Trophoblast cell (in vitro differentiated cells and primary cell): ENCODE measurements around the gene THADA.

Experiments used
- DNase-seq, 2 donors: peaks; one replicate each; pipeline ENCODE4 v3.0.0-alpha.2; 2016
- H2AFZ ChIP-seq: 2 replicates; pipeline ENCODE4 v1.6.1; 2013; ENCODE audit warnings: low read length, moderate library complexity, mild to moderate bottlenecking; ENCODE audit not compliant: insufficient read depth, poor library complexity
- H2AK5ac ChIP-seq: 2 replicates; pipeline ENCODE4 v1.6.1; 2013; ENCODE audit warnings: mild to moderate bottlenecking, low read length
- H2BK120ac ChIP-seq: 2 replicates; pipeline ENCODE4 v1.6.1; 2013; ENCODE audit warnings: low read length, mild to moderate bottlenecking, moderate library complexity; ENCODE audit not compliant: insufficient read depth, poor library complexity
- H2BK12ac ChIP-seq: 2 replicates; pipeline ENCODE4 v1.6.1; 2013; ENCODE audit warnings: mild to moderate bottlenecking, low read length, moderate library complexity
- H2BK5ac ChIP-seq: 2 replicates; pipeline ENCODE4 v1.6.1; 2013; ENCODE audit warnings: low read length, low read depth, moderate library complexity, mild to moderate bottlenecking; ENCODE audit not compliant: poor library complexity
- H3K14ac ChIP-seq: 2 replicates; pipeline ENCODE4 v1.6.1; 2013; ENCODE audit warnings: mild to moderate bottlenecking, low read length
- H3K18ac ChIP-seq: 2 replicates; pipeline ENCODE4 v1.6.1; 2013; ENCODE audit warnings: mild to moderate bottlenecking, low read length
- H3K23ac ChIP-seq: 2 replicates; pipeline ENCODE4 v1.6.1; 2013; ENCODE audit warnings: low read length
- H3K27ac ChIP-seq: 2 replicates; pipeline ENCODE4 v1.5.1; 2013; ENCODE audit warnings: low read depth, mild to moderate bottlenecking, inconsistent platforms, low read length, moderate library complexity
- H3K27me3 ChIP-seq: 2 replicates; pipeline ENCODE4 v1.6.1; 2013; ENCODE audit warnings: inconsistent platforms, mild to moderate bottlenecking, low read length, moderate library complexity; ENCODE audit not compliant: insufficient read depth
- H3K36me3 ChIP-seq, 2 experiments: 1 replicate in 1 of 2; 2 replicates in 1 of 2; pipeline ENCODE4 v1.6.1; 2013; ENCODE audit warnings: low read length in 2 of 2, mild to moderate bottlenecking in 2 of 2, moderate library complexity in 1 of 2; ENCODE audit not compliant: insufficient read depth in 2 of 2, control insufficient read depth in 1 of 2
- H3K4ac ChIP-seq: 2 replicates; pipeline ENCODE4 v1.6.1; 2013; ENCODE audit warnings: low read depth, mild to moderate bottlenecking, low read length, moderate library complexity
- H3K4me1 ChIP-seq, 2 experiments: 1 replicate in 1 of 2; 2 replicates in 1 of 2; pipeline ENCODE4 v1.6.1; 2013; ENCODE audit warnings: low read length in 2 of 2, mild to moderate bottlenecking in 2 of 2, moderate library complexity in 1 of 2; ENCODE audit not compliant: insufficient read depth in 2 of 2, control insufficient read depth in 1 of 2
- H3K4me2 ChIP-seq: 2 replicates; pipeline ENCODE4 v1.6.1; 2013; ENCODE audit warnings: inconsistent platforms, mild to moderate bottlenecking, low read length, moderate library complexity
- H3K4me3 ChIP-seq: 2 replicates; pipeline ENCODE4 v1.5.1; 2013; ENCODE audit warnings: mild to moderate bottlenecking, low read depth, low read length, inconsistent platforms
- H3K79me1 ChIP-seq: one replicate; pipeline ENCODE4 v1.6.1; 2013; ENCODE audit warnings: low read length
- H3K79me2 ChIP-seq: 2 replicates; pipeline ENCODE4 v1.6.1; 2013; ENCODE audit warnings: low read length, mild to moderate bottlenecking; ENCODE audit not compliant: control insufficient read depth, insufficient read depth, poor library complexity
- H3K9ac ChIP-seq: 2 replicates; pipeline ENCODE4 v1.6.1; 2013; ENCODE audit warnings: mild to moderate bottlenecking, low read length
- H3K9me3 ChIP-seq: 2 replicates; pipeline ENCODE4 v1.6.1; 2013; ENCODE audit warnings: low read depth, mild to moderate bottlenecking, control low read depth, inconsistent platforms, low read length; ENCODE audit not compliant: insufficient read depth
- H4K12ac ChIP-seq: 2 replicates; pipeline ENCODE4 v1.6.1; 2013; ENCODE audit warnings: low read depth, mild to moderate bottlenecking, low read length, moderate library complexity
- H4K8ac ChIP-seq: 2 replicates; pipeline ENCODE4 v1.6.1; 2013; ENCODE audit warnings: low read depth, mild to moderate bottlenecking, low read length, moderate library complexity
- H4K91ac ChIP-seq: one replicate; pipeline ENCODE4 v1.6.1; 2013; ENCODE audit warnings: low read depth, mild to moderate bottlenecking, low read length, moderate library complexity
- WGBS: extraction: QIAGEN DNeasy Blood & Tissue Kit; methylation state at CpG from one replicate; pipeline ENCODE4 v1.1.7; 2013; ENCODE audit warnings: missing lambda C conversion rate; ENCODE audit not compliant: insufficient read length, insufficient coverage; ENCODE audit errors: extremely low coverage; 5-methylcytosine and 5-hydroxymethylcytosine counted together

THADA gene

DNA sequence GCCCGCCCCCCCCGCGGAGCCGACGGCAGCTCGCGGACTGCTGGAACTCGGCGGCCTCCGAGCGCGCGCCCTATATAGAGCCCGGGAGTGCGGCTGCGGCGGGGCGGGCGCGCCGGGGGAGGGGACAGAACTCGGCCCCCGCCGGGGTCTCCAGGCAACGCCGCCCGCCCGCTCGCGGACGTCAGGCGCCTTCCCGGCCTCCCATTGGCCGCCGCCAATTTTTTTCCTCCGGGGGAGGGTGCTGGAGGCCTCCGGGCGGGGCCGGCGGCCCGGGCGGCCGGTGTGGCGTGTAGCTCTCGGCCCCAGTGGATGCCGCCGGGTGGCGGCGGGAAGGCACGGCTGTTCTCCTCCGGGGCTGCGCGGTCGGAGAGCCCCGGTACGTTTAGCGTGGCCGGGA is 369.3 kb downstream of the THADA start, which contains the start of gene ZFP36L2:
ZFP36L2 (minus strand) TSS at position 49 of the 397 bp plus-strand sequence. CDS start 291 bp downstream, outside the sequence.
- Histone ChIP-seq H3K14ac (peak within 1 kb of the TSS; percentile 93), H2BK5ac (peak within 1 kb of the TSS; percentile 97), H3K4ac (peak within 1 kb of the TSS; percentile 90), H3K79me2 (peaks cover 37% of the 10 kb centered on the region), H3K9ac (peak within 1 kb of the TSS; percentile 96), H3K36me3 (peaks cover 15% of the 10 kb centered on the region in 2 experiments), H2AK5ac (peak within 1 kb of the TSS; percentile 50), H4K91ac (peak within 1 kb of the TSS; percentile 91), H3K4me2 (peak within 1 kb of the TSS; percentile 74), H3K23ac (no peak within 1 kb of the TSS), H2BK120ac (peak within 1 kb of the TSS; percentile 83), H3K27ac (peak within 1 kb of the TSS; percentile 94), H3K27me3 (no peaks in the 10 kb centered on the region), H3K4me1 (peaks cover 11 to 12% of the 10 kb centered on the region in 2 experiments), H2BK12ac (peak within 1 kb of the TSS; percentile 66), H4K8ac (peak within 1 kb of the TSS; percentile 76), H3K18ac (peak within 1 kb of the TSS; percentile 85), H2AFZ (peak within 1 kb of the TSS; percentile 73), H3K79me1 (peaks cover 36% of the 10 kb centered on the region), H3K4me3 (peak within 1 kb of the TSS; percentile 88), H3K9me3 (no peaks in the 10 kb centered on the region), H4K12ac (peak within 1 kb of the TSS; percentile 76)
- DNase-seq: peak; percentile 92 to 98
- no CpG with 5 or more reads among the region's 58 CpGs for WGBS

DNA sequence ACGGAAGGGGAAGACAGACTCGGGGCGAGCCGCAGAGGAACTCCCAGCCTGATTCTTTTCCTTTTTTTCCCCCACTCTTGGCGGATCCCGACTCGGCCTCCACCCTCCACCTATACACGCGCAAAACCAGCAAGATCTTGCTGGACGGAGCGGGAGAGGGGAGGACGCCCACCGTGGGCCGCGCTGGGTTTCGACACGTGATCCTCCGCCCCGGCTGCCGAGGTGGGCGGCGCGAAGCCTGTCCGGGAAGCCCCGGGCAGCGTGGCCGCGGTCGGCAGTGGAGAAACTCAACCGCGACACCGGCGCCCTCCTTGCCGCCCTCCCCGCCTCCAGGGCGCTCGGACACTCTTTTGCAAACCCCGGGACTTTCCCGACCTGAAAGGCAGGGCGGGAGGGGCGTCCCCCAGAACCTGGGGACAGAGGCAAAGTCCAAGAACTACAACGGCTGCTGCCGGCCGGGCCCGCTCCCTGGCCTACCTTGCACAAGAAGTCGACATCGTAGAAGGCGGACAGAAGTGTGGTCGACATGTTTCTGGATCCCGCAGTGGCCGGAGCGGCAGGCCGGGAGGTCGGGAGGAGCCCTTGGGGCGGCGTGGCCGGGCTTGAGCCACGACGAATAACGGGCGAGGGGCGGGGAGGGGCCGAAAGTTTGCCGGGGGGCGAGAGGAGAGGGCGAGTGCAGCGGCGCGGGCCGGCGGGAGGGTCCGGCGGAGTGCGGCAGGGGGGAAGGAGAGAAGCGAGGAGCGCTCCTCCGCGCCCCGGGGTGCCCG is 369.9 kb downstream of the THADA start:
- Histone ChIP-seq H3K4me1 (peaks cover 14 to 15% of the 10 kb centered on the region in 2 experiments), H3K18ac (peak overlapping the region; percentile 85), H3K79me1 (peaks cover 39% of the 10 kb centered on the region), H4K12ac (no peak overlapping the region), H3K14ac (peak overlapping the region; percentile 93), H3K4ac (peak overlapping the region; percentile 90), H3K27ac (peak overlapping the region; percentile 94), H2BK120ac (peak overlapping the region; percentile 67), H3K9me3 (no peaks in the 10 kb centered on the region), H3K4me2 (peak overlapping the region; percentile 55), H2BK5ac (peak overlapping the region; percentile 97), H2AK5ac (peak overlapping the region; percentile 40), H3K27me3 (no peaks in the 10 kb centered on the region), H3K79me2 (peaks cover 37% of the 10 kb centered on the region), H3K23ac (no peak overlapping the region), H3K9ac (peak overlapping the region; percentile 96), H2AFZ (no peak overlapping the region), H4K8ac (peak overlapping the region; percentile 56), H2BK12ac (peak overlapping the region; percentile 6), H3K4me3 (peak overlapping the region; percentile 88), H3K36me3 (peaks cover 15% of the 10 kb centered on the region in 2 experiments), H4K91ac (peak overlapping the region; percentile 77)
- peak; percentile 62 to 66 for DNase-seq
- WGBS: no CpG with 5 or more reads among the region's 80 CpGs

DNA sequence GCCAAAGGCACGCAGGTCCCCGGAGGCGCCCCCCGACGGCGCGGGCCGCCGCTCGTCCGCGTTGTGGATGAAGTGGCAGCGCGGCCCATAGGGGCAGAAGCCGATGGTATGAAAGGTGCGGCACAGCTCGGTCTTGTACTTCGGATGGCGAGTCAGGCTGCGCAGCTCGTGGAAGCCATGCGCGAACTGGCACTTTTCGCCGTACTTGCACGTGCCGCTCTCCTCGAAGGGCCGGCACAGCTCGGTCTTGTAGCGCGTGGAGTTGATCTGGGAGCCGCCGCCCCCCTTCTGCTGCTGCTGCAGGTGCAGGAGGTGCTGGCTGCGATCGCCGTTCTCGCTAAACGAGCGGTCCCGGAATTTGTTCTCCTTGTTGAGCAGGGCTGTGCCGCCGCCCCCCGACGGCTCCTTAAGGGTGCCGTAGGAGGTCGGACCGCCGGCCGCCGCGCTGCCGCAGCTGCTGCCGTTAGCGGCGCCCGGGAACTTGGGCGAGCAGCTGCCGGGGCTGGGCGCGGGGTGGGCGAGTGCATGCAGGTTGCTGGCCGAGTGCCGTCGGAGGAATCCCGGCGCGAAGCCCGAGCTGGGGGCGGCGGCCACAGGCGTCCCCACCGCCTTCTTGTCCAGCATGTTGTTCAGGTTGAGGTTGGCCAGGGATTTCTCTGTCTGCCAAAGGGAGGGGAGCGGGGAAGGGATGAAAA is 370.6 kb downstream of the THADA start:
- no CpG with 5 or more reads among the region's 74 CpGs for WGBS
- no peaks in the 10 kb centered on the region for H3K9me3 ChIP-seq

DNA sequence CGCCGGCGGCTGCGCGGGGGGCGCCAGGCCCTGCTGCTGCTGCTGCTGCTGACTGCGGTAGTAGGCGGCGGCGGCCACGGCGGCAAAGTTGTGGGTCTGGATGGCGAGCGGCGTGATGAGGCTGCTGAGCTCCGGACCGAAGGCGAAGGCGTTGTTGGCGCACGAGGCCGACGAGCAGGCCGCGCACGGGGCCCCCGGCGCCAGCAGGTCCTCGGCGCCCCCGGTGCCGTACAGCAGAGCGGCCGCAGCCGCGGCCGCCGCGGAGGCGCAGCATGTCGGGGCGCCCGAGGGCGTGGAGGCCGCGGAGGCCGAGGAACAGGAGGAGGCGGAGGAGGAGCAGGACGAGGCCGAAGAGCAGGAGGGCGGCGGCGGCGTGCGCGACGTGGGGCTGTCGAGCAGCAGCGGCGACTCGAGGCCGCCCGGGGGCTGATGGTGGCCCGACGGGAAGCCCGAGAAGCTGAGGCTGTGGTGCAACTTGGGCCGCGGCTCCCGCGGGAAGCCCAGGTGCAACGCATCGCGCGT is 371.2 kb downstream of the THADA start:
- H3K27me3 ChIP-seq: no peaks in the 10 kb centered on the region
- H3K14ac ChIP-seq: peak overlapping the region; percentile 93
- H3K9ac ChIP-seq: peak overlapping the region; percentile 46
- peaks cover 37% of the 10 kb centered on the region for H3K79me2 ChIP-seq
- peak overlapping the region; percentile 59 for H4K8ac ChIP-seq
- H3K9me3 ChIP-seq: no peaks in the 10 kb centered on the region
- no peak for DNase-seq
- peak overlapping the region; percentile 88 for H3K4me3 ChIP-seq
- no CpG with 5 or more reads among the region's 74 CpGs for WGBS
- H2BK5ac ChIP-seq: peak overlapping the region; percentile 71
- H3K79me1 ChIP-seq: peaks cover 45% of the 10 kb centered on the region
- peaks cover 15% of the 10 kb centered on the region in 2 experiments for H3K36me3 ChIP-seq
- H3K4me2 ChIP-seq: peak overlapping the region; percentile 55
- H2AFZ ChIP-seq: no peak overlapping the region
- H2BK12ac ChIP-seq: peak overlapping the region; percentile 20
- H3K18ac ChIP-seq: peak overlapping the region; percentile 85
- peak overlapping the region; percentile 11 for H2AK5ac ChIP-seq
- H4K12ac ChIP-seq: no peak overlapping the region
- H3K4ac ChIP-seq: peak overlapping the region; percentile 90
- H3K4me1 ChIP-seq: peaks cover 19 to 26% of the 10 kb centered on the region in 2 experiments
- peak overlapping the region; percentile 41 for H2BK120ac ChIP-seq
- peak overlapping the region; percentile 67 for H3K27ac ChIP-seq
- H3K23ac ChIP-seq: no peak overlapping the region
- peak overlapping the region; percentile 64 for H4K91ac ChIP-seq

More for the DNA sequence above, 370.6 kb downstream of the THADA start:
- H2AK5ac ChIP-seq: peak overlapping the region; percentile 11
- peak overlapping the region; percentile 56 for H4K8ac ChIP-seq
- peak overlapping the region; percentile 90 for H3K4ac ChIP-seq
- H4K12ac ChIP-seq: no peak overlapping the region
- H3K27ac ChIP-seq: peak overlapping the region; percentile 94
- H3K36me3 ChIP-seq: peaks cover 15% of the 10 kb centered on the region in 2 experiments
- peak overlapping the region; percentile 96 for H3K9ac ChIP-seq
- H3K23ac ChIP-seq: no peak overlapping the region
- no peak overlapping the region for H2AFZ ChIP-seq
- peak overlapping the region; percentile 97 for H2BK5ac ChIP-seq
- peaks cover 19 to 20% of the 10 kb centered on the region in 2 experiments for H3K4me1 ChIP-seq
- peak overlapping the region; percentile 20 for H2BK12ac ChIP-seq
- no peaks in the 10 kb centered on the region for H3K27me3 ChIP-seq
- peak overlapping the region; percentile 88 for H3K4me3 ChIP-seq
- H3K4me2 ChIP-seq: peak overlapping the region; percentile 55
- H3K79me1 ChIP-seq: peaks cover 40% of the 10 kb centered on the region
- peak overlapping the region; percentile 77 for H4K91ac ChIP-seq
- H2BK120ac ChIP-seq: peak overlapping the region; percentile 67
- peak overlapping the region; percentile 93 for H3K14ac ChIP-seq
- H3K18ac ChIP-seq: peak overlapping the region; percentile 85
- H3K79me2 ChIP-seq: peaks cover 37% of the 10 kb centered on the region
- DNase-seq: no peak
